ENCODE results near the gene INPP4B. TPM values are rescaled to one million over a fixed set of nuclear protein-coding genes. Genes with fewer than 3 reads are reported as not detected.

The INPP4B gene
- total RNA-seq, 1 experiment from 2014 or later: 16.1 TPM

DNA sequence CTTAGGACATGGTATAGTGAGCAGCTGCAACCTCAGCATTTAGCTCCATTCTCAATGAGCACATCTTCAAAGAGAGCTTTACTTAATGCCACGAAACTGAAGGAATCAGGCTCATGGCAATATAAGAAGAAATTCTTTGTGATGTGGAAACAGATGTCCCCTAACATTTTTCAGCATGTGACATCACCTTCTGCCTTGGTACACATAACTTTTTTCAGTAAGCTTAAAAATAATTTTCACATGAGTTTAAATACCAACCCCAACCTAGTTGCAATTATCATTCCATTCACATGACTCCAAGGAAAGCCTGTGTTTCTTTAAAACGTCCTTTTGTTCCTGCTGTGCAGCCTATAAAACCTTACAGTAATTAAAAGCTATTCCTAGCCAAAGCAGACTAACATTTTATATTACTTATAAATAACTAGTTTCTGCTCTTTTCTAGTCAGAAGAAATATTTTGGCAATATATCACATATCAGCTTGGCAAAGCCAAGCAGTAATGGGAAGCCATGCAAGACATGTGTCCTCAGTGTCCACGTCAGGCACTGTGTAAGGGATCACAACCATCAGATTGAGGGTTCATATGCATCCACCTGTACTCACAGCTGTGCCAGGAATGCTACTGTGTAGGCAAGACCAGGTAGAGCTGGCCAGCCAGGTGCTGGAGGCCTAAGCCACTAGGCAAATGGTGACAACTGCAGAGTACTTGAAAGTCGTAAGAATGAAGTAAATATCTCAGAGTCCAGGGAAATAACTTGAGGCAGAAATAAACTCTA lies 466.6 kb downstream of the INPP4B start:
- peak; percentile 92 for DNase-seq (ENCODE audit: low read depth)

DNA sequence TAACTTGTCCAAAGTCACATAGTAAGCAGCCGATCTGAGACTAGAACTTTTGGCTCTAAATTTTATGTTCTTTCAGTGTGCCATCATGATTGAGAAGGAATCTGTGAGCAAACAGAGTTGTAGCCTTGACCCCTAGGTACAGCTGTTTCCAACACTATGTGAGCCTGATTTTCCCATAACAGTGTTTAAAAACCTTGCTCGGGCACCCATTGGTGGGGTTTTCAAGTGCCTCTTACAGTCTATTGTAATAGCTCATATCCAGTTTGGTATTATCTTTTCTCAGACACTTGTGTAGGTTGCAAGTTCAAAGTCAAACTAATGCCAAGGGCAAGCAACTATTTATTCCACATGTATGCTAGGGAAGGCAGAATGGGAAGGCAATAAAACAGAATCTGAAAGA lies 467.9 kb downstream of the INPP4B start:
- no peak for DNase-seq (ENCODE audit: low read depth)

DNA sequence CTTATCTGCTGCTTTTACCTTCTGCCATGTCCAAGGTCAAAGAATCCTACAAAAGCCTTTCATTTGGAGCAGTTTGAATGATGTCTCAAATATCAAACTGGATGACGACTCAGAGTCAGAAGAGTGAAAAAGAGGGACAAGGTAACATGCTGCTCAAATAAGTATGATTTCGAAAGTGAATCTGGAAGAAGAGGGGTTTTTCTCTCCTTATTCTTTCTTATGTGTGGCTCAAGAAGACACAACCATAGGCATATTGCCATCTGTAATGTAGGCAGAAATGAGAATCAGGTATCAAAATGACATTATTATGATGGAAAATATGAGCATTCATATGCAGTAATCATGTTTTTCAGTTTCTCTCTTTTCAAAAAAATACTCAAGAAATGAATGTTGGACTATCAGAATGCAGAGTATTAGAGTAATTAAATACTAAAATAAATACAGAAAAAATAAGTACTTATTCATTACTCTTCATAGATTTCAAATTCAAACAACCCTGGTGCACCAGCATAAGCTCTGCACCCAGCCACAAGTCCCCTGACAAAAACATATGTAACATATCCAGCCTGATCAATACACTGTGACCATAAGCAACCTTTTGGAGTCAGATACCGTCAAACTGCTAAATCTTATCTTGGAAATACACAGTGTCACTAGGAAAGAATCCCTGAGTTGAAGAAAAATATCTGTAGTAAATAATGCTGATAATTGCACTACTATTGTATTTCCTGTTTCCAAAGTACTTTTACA lies 468.6 kb downstream of the INPP4B start:
- no peak for DNase-seq (ENCODE audit: low read depth)

DNA sequence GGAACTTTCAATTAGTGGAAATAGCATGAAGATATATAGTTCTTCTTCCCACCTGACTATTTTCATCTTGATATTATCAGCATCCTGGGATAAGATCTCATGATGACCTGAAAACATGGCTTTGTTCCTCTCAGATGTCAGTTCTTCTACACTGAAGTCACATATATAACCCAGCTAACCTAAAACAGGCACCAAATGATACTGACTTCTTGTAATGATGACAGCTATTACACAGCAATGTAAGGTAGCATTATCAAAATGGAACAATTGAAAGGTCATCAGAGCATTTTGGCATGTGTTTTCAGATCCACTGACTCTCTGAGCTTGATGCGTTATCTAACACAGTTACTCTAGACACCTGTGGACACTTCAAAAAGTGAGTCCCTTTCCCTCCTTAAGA lies 469.9 kb downstream of the INPP4B start:
- DNase-seq (ENCODE audit: low read depth): no peak

DNA sequence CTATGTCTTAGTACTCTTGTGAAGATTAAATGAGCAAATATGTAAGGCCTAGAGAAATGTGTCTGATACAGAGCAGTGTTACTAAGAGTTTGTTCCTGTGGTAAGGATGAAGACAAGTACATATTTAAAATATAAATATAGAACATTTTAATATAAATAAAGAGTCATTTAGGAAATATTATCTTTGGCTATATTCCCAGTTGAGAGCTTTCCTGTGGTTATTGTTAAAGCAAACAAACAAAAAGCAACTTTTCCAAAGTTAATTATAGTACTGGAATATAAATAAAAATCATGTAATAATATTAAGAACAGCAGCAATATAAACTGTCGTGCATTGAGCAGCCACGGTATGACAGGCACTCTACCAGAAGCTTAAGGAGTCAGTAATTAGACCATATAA lies 472.5 kb downstream of the INPP4B start:
- peak; percentile 37 for DNase-seq (ENCODE audit: low read depth)

DNA sequence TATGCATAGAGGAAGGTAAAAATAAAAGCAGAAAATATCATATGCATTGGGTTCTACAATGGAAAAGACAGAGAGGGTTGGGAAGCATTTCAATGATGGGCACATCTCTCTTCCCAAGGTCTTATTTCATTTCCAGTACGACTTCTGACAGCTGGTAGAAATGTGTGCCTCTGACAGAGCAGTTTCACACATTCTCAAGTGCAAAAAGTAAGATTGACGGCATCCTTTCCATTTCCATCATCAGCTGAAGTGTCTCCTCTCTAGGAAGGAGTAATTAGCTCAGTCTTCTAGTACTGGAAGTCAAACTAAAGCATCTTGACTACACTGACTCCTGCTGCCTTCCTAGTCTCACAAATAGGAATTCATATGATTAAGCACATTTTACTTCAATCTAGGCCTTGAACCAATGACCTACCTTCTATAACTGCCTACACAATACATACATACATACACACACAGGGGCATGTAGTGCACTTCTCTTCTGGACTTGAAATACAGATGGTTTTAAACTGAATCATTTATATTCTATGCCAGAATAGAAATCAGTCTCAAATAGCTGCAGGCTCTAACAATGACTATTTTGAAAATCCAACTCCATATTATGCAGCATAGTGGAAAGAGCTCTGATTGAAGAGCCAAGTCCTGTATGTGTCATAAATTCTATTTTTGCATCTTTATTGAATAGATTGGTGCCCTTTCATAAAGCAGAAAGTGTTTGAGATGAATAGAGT lies 473.4 kb downstream of the INPP4B start:
- peak; percentile 43 for DNase-seq (ENCODE audit: low read depth)

DNA sequence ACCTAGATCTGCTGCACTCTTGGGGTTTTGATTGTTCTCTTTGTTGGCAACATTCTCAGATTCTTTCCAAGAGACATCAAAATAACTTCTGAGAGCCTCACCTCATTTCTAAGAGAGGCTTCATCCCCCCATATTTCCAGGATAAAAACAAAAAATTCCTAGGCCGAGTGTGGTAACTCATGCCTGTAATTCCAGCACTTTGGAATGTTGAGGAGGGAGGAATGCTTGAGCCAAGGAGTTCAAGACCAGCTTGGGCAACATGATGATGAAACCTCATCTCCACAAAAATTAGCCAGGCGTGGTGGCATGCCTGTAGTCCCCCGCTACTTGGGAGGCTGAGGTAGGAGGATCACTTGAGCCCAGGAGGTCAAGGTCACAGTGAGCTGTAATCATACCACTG lies 477.0 kb downstream of the INPP4B start:
- peak; percentile 26 for DNase-seq (ENCODE audit: low read depth)

DNA sequence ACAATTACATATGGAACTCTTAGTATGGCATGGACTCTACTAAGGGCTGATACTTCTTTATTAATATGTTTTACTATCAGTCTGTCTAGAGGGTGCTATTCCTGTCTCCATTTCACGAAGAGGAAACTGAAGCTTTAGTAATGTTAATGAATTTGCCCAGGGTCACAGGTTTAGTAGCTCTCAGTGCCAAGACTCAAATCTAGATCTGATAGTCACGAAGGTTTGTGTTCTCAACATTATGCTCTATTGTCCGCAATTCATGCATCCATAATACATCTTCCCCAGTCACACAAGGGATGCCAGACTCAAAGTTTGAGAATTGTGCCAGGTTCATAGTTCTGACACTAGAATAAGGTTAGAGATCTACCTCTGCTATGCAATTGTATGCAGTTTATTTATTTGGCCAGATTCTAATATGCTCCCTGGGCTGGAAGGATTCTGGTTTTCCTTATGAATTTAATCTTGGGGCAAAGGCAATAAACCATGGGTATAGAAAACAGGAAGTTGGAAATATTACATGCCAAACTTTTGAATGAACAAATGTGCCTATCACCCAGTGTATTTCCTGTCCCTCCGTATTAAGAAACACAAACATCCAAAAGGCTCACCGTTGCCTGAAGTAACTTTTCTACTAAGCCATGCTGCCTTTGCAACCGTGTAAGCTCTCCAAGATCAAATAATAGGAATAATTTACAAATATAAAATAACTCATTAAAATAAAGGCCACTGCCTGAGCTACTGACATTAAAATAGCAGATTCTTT lies 478.5 kb downstream of the INPP4B start:
- peak; percentile 54 for DNase-seq (ENCODE audit: low read depth)

DNA sequence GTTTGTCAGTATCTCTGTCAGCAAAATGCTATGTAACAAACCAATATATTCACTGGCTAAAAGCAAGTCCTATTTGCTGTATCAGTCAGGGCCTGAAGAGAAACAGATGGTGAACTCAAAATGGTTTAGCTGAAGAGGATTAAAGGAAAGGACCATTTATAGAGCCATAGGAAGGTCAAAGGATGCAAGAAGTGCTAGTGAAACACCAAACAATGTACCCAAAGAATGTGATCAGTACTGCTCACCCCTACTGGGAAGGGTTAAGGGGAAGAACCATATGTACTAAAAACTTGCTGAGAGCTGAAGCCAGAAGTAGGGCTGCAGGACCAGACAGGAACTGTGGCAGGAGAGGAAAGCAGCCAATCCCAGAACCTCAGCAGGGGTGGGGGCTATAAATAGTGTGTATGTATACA lies 479.3 kb downstream of the INPP4B start:
- no peak for DNase-seq (ENCODE audit: low read depth)

DNA sequence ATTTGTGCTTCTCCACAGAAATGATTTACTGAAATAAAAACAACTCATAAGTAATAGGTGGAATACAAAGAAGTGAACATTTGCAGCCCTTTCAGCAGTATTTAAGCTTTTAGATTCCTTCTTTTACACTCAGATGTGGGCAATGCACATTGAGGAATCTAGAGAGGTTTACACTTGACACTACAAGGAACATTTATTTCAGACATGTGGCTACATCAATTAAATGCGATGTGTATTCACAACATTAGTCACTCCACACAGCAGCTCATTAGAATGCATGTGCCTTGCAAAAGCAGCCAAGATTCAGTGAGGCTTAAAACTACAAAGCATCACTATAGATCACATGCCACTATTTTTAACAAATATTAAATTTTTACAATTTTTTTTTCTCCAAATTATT lies 480.7 kb downstream of the INPP4B start:
- peak; percentile 38 for DNase-seq (ENCODE audit: low read depth)

DNA sequence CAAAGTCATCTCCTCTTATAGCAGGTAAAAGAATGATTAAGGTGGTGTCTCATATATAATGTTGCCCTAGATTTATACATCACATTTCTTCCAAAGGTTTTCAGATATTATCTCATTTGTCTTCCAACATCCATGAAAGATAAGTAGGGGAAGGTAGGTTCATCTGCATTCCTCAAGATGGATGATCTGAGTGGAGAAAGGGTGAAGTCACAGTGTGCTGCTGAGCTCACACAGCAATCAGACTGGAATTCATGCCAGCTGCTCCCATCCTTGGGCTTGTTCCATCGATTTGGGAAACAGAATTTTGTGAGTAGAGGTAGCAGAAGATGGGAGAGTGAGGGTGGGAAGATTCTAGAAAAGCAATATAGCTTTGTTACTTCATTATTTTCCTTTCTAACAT lies 482.4 kb downstream of the INPP4B start:
- DNase-seq (ENCODE audit: low read depth): no peak

DNA sequence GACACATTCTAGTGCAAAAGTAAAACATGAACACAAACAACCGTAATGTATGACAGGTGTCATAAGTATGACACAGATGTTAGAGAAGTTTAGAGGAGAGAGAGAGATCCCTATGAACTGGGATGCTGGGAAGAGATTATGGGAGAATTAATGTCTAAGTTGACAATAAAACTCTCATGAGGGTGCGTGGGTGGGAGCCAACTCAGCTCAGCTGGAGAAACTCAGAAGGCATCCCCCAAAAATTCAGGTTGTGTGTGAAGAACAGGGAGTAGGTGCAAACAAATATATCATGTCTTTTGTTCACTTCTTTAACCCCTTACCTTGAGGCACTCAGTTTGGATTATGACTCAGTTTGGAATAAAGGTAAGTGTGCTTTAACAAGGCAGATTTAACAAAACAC lies 484.1 kb downstream of the INPP4B start:
- no peak for DNase-seq (ENCODE audit: low read depth)

DNA sequence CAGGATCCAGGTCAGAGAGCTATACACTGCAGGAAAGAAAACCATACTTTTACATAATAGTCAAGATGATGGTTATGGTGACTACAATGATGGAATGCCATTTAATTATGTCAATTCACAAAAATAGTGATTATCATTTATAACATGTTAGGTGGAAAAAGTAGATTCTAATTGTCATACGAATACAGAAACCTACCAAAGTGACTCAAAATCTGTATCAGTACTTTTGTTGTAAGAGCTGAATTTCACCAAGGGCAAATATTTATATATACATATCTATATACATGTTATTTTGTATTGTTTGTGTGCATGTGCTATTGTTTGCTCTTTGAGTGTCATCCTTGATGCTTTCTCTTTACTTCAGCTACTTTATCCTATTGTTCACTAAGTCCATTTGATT lies 485.4 kb downstream of the INPP4B start:
- no peak for DNase-seq (ENCODE audit: low read depth)

DNA sequence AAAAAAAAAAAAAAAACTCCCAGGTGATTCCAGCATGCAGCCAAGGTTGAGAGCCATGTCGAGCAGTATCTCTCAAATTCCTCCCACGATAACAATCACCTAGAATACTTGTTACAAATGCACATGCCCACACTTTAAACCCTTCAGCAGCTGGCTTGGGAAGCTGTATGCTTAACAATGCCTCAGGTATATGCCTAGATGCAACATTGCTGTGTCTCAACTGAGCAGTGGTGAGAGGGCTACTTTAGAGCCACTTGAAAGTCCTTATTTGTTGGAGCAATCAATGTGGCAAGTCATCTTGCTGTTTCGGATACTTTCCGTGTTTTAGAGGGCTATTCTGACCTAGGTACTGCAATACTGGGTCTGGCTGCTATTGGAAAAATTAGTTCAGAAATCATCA lies 487.4 kb downstream of the INPP4B start:
- no peak for DNase-seq (ENCODE audit: low read depth)

DNA sequence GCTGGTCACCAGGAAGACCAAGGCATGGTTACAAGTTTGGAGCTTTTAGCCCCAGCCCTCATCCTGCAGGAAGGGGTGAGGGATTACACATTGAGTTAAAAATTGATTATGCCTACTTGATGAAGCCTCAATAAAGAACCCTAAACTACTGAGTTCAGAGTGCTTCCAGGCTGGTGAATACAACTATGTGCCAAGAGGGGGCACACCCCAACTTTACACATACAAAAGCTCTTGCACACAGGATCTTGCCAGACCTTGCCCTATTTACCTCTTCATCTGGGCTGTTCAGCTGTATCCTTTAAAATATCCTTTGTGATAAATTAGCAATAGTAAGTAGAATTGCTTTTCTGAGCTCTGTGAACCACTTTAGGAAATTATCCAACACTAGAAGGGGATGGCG lies 489.3 kb downstream of the INPP4B start:
- no peak for DNase-seq (ENCODE audit: low read depth)

DNA sequence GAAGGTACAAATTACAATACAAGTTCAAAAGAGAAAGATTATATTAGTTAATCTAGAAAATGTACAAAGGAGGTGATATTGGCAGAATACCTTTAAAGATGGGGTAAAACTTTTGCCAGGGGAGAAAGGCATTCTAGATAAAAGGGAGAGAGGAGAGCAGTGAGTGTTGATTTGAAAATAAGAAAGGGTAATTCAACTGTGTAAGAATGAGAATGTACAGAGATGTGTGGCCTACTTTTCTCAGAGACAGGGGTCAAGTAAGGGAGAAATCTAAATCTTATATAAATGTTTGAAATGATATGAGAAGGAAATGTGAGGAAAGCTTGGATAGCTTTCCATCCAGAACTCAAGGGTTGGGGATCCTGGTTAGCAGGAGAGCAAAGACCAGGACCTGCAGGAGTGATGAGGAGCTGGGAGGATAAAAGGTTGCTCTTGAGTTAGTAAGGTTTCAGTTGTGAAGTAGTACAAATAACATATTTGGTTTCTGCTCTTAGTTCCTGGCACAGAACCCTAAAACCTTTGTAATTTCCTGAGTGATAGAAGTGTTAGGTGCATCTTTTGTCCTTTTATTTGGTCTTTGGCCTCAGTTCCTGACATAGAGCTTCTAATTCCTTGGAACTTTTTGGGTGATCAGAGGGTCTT lies 489.9 kb downstream of the INPP4B start:
- DNase-seq (ENCODE audit: low read depth): no peak

DNA sequence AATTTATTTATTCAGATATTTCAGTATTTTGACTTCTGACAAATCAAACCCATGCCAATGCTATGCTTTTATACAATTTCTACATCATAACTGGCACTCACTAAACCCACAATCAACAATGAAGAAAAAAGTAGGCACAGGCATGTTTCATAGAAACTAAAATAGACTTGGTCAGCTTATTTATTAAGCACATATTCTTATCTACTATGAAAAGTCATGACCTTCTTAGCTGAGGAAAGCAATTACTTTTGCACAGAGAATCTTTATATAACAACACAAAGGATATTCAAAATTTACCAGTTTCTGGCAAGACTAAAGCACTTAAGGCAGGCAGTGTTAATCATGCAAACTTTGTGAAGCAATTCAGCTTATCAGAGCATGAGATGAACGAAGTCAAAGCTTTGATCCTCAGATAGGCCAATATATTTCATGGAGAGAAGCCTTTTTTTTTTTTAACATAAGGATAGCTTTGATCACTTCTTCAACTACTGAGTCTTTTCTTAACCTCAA lies 490.6 kb downstream of the INPP4B start:
- DNase-seq (ENCODE audit: low read depth): peak; percentile 23

DNA sequence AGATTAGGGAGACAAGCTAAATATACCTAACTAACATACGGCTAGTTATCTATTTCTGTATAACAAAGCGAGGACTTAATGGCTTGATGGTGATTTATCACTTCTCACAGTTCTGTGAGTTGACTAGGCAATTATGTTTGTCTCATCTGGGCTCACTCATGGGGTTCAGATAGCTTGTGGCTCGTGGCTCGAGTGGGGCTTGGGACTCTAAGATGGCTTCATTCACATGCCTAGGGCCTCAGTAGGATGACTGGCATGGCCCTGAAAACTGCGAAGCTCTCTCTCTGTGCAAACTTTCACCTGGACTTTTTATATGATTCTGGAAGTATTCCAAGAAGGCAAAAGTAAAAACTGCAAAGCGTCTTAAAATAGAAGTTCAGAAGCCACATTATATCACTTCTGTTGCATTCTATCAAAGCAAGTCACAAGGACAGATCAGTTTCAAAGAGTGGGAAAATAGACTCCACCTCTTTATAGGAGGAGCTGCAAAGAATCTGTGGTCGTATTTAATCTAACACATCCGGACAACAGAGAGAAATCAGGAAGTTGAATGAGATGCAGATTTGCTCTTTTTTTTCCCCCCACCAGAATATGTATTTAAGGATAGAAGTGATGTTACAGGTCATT lies 491.2 kb downstream of the INPP4B start:
- peak; percentile 43 for DNase-seq (ENCODE audit: low read depth)

DNA sequence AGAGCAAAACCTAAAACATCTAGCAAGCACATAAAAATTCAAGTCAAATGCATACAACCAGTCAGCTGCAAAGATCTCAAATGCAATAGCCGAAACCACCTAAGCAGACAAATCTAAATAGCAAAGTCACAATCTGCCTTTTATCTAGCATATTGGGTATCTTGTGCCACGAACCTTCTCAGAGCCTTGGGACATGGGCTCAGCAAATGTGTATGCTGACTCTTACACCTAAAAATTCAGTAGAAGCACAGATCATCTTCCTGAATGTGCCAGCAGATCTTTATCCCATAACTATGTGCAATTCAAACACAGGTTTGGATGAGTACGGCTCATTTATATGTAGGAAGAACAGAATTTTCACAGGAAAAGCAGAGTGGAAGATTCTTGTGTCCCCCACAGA lies 492.1 kb downstream of the INPP4B start:
- DNase-seq (ENCODE audit: low read depth): peak; percentile 48

DNA sequence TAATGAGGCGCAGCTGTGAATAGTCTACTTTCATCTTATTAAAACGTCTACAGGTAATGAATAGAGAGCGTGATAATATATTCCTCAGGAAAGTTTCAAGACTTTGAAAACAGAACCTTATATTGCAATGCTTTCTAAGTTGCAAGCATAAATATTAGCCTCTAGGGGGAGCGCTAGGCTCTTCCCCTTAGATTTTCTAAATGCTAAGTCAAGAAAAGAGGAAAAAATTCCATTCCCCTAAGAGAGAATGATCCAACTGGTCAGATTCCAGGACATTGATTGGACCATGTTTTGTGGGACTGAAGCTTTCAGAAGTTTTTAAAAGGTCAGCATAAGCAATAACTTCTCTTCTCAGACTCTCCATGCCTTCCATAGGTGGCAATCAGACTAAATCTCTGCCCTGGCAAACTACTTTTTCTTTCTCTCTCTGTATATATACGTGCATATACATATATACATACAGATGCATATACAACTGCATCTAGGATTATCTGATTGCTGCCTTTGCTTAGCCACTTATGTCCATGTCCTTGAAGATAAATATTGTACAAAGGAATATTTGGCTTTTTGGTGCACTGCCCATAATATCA lies 492.9 kb downstream of the INPP4B start:
- DNase-seq (ENCODE audit: low read depth): peak; percentile 78

Data from M059J (cell line).